HepG2 (cell line): ENCODE results near the gene ALOXE3. TPM values are rescaled to one million over a fixed set of nuclear protein-coding genes. Genes with fewer than 3 reads are reported as not detected.

Experiments
- ARID3A ChIP-seq: IDR thresholded peaks from 2 replicates; pipeline ENCODE4 v1.6.1; 2012; ENCODE audit warnings: low read depth, low read length, improper control_type of control experiment
- CAMTA2 ChIP-seq: sonication (generic); formaldehyde crosslinking; IDR thresholded peaks from 2 replicates; pipeline ENCODE4 v1.4.0; 2020; ENCODE audit warnings: mild to moderate bottlenecking, missing genetic modification reagents, borderline replicate concordance
- CHD4 ChIP-seq: fragments of 200-600 bp; sonication (generic); IDR thresholded peaks from 2 replicates; pipeline ENCODE4 v1.7.0; 2017; ENCODE audit warnings: mild to moderate bottlenecking, low read length, borderline replicate concordance
- ERF ChIP-seq: IDR thresholded peaks from 2 replicates; pipeline ENCODE4 v1.6.1; 2018; ENCODE audit warnings: missing biosample characterization, missing genetic modification reagents
- FUBP1 ChIP-seq: sonication (generic); formaldehyde crosslinking; IDR thresholded peaks from 2 replicates; pipeline ENCODE4 v1.5.1; 2020; ENCODE audit warnings: missing genetic modification reagents, mild to moderate bottlenecking, borderline replicate concordance
- GABPA ChIP-seq, 2 experiments: IDR thresholded peaks; 2 replicates each; pipeline ENCODE4 v1.6.1; 2011 to 2016; ENCODE audit warnings: low read depth in 2 of 2, low read length in 1 of 2, missing biosample characterization in 1 of 2, missing genetic modification characterization in 1 of 2
- SALL1 ChIP-seq: sonication (generic); formaldehyde crosslinking; IDR thresholded peaks from 2 replicates; pipeline ENCODE4 v1.8.0; 2022; ENCODE audit warnings: mild to moderate bottlenecking, missing genetic modification reagents
- ZBTB33 ChIP-seq: sonication (generic); formaldehyde crosslinking; IDR thresholded peaks from 2 replicates; pipeline ENCODE4 v1.4.0; 2020; ENCODE audit warnings: missing genetic modification reagents
- ZGPAT ChIP-seq: IDR thresholded peaks from 2 replicates; pipeline ENCODE4 v1.6.1; 2016; ENCODE audit warnings: mild to moderate bottlenecking
- ZNF12 ChIP-seq: sonication (generic); formaldehyde crosslinking; IDR thresholded peaks from 2 replicates; pipeline ENCODE4 v1.5.0; 2020; ENCODE audit warnings: missing genetic modification reagents
- ZNF33B ChIP-seq: sonication (generic); formaldehyde crosslinking; IDR thresholded peaks from 2 replicates; pipeline ENCODE4 v1.5.1; 2020; ENCODE audit warnings: mild to moderate bottlenecking, missing genetic modification reagents
- ZNF350 ChIP-seq: sonication (generic); formaldehyde crosslinking; IDR thresholded peaks from 2 replicates; pipeline ENCODE4 v1.4.0; 2020; ENCODE audit warnings: mild to moderate bottlenecking, low read depth, missing genetic modification reagents, borderline replicate concordance
- ZNF543 ChIP-seq: sonication (generic); formaldehyde crosslinking; IDR thresholded peaks from 2 replicates; pipeline ENCODE4 v1.4.0; 2020; ENCODE audit warnings: mild to moderate bottlenecking, missing genetic modification reagents
- ZNF703 ChIP-seq: sonication (generic); formaldehyde crosslinking; IDR thresholded peaks from 2 replicates; pipeline ENCODE4 v1.5.1; 2020; ENCODE audit warnings: missing genetic modification reagents, mild to moderate bottlenecking, moderate library complexity, borderline replicate concordance
- ZNF710 ChIP-seq: sonication (generic); formaldehyde crosslinking; IDR thresholded peaks from 2 replicates; pipeline ENCODE4 v1.5.0; 2020; ENCODE audit warnings: mild to moderate bottlenecking, missing genetic modification reagents, borderline replicate concordance
- ZNF747 ChIP-seq: sonication (generic); formaldehyde crosslinking; IDR thresholded peaks from 2 replicates; pipeline ENCODE4 v1.8.1; 2023; ENCODE audit warnings: missing genetic modification reagents, mild to moderate bottlenecking, borderline replicate concordance
- ZNF790 ChIP-seq: sonication (generic); formaldehyde crosslinking; IDR thresholded peaks from 2 replicates; pipeline ENCODE4 v1.8.0; 2022; ENCODE audit warnings: missing genetic modification reagents, mild to moderate bottlenecking, borderline replicate concordance
- polyA plus RNA-seq, 8 experiments: library from polyadenylated mRNA; depleted of rRNA in 3 of 8; stranded (reverse) in 7 of 8; unstranded in 1 of 8; fragments of >200 nt; fragmentation: Illumina TruSeq in 4 of 8; extraction: Trizol in 4 of 8; gene quantifications; 2 replicates each; pipeline versions ENCODE4 v1.2.1 to v1.2.3, GENCODE V29; 2011 to 2016; ENCODE audit warnings: low read depth in 4 of 8, missing spikeins in 1 of 8, mixed read lengths in 1 of 8; ENCODE audit not compliant: insufficient read depth in 1 of 8
- total RNA-seq, 5 experiments: library from RNA; depleted of rRNA; stranded (reverse); fragments of >200 nt; fragmentation: Illumina TruSeq; extraction: Trizol; gene quantifications; 2 replicates each; pipeline ENCODE4 v1.2.3, GENCODE V29; 2016; ENCODE audit warnings: low read depth in 1 of 5

Gene ALOXE3
- total and polyA plus RNA-seq, 2 of the 13 experiments (the other 11 are each of a cell fraction or from before 2014, with no cell fraction given): 0.07 TPM; not detected in 1

- TF ChIP-seq ZBTB33 (CRISPR knock-in tag) (0 out of 2 replicates have a peak, but pooled peaks have one; percentile 31), CHD4 (peak; percentile 94; the same call in 1 of the 2 replicates), ZNF543 (peak; percentile 70; the same call in 1 of the 2 replicates), SALL1 (peak; percentile 18; the same call in 1 of the 2 replicates), ZNF710 (CRISPR knock-in tag) (0 out of 2 replicates have a peak, but pooled peaks have one; percentile 16), ZGPAT (CRISPR knock-in tag) (no peak), ZNF703 (CRISPR knock-in tag) (peak; percentile 61; the same call in 1 of the 2 replicates), CAMTA2 (CRISPR knock-in tag) (no peak), ZNF747 (CRISPR knock-in tag) (no peak), ZNF350 (CRISPR knock-in tag) (peak; percentile 85; the same call in 1 of the 2 replicates), ZNF33B (no peak), GABPA (IDR thresholded peaks at IDR 0.05; ENCODE audit: low read depth, low read length) (no peak), GABPA (CRISPR knock-in tag; IDR thresholded peaks at IDR 0.05; ENCODE audit: low read depth) (0 out of 2 replicates have a peak, but pooled peaks have one; percentile 39), ZNF790 (CRISPR knock-in tag) (no peak), ERF (peak; percentile 10; the same call in 1 of the 2 replicates), FUBP1 (no peak), ZNF12 (no peak), ARID3A (no peak)
Measured at GRCh38 chr17:8120520-8121406, 2.4 kb upstream of the ALOXE3 start (continued).
